ENCODE results near the gene TUBA1C.

- no peak for TF ChIP-seq CTCF (IDR thresholded peaks at IDR 0.05; ENCODE audit: insufficient read depth, low read length, poor library complexity, severe bottlenecking)
- no peak for TF ChIP-seq EZH2phosphoT487 (conservative IDR thresholded peaks at IDR 0.05; ENCODE audit: low read length)
These were observed 32.8 kb upstream of the TUBA1C start for GRCh38 chr12:49231878-49232655.
